NCI-H446 treated with DMSO at 0.1 percent for 48 hours (cell line): ENCODE results near the gene HES1.
"Not testable (repeated sequence)": the region's sequence is repeated elsewhere in the genome, so short reads cannot be mapped to it uniquely, and the experiment has no call there.

Experiments used
- DNase-seq: peaks from one replicate; lab custom pipeline; 2025; lab: John Stamatoyannopoulos, UW

HES1 gene

GRCh38 chr3:194141415-194142155 is 5.6 kb downstream of the HES1 start:
- DNase-seq: no peak

GRCh38 chr3:194142156-194142910 is 6.4 kb downstream of the HES1 start:
- no peak for DNase-seq

- no peak for DNase-seq
These were observed 9.8 kb downstream of the HES1 start for GRCh38 chr3:194145702-194146101.

- DNase-seq: no peak
These were observed 11.7 kb downstream of the HES1 start for GRCh38 chr3:194147679-194148078.

GRCh38 chr3:194148383-194148782 is 12.4 kb downstream of the HES1 start:
- DNase-seq: no peak

GRCh38 chr3:194150252-194150934 is 14.4 kb downstream of the HES1 start:
- DNase-seq: no peak

- DNase-seq: not testable (repeated sequence)
These were observed 15.0 kb downstream of the HES1 start for GRCh38 chr3:194150935-194151302.

- DNase-seq: no peak
These were observed 18.4 kb downstream of the HES1 start for GRCh38 chr3:194154346-194154745.

- DNase-seq: no peak
These were observed 20.1 kb downstream of the HES1 start for GRCh38 chr3:194156095-194156494.

GRCh38 chr3:194158942-194159439 is 23.0 kb downstream of the HES1 start:
- DNase-seq: no peak

GRCh38 chr3:194160158-194160557 is 24.2 kb downstream of the HES1 start:
- no peak for DNase-seq

GRCh38 chr3:194161131-194162045 is 25.4 kb downstream of the HES1 start:
- DNase-seq: no peak

GRCh38 chr3:194162070-194162678 is 26.2 kb downstream of the HES1 start:
- DNase-seq: no peak

- no peak for DNase-seq
These were observed 27.1 kb downstream of the HES1 start for GRCh38 chr3:194162817-194163584.

GRCh38 chr3:194163697-194164096 is 27.7 kb downstream of the HES1 start:
- DNase-seq: no peak

- DNase-seq: no peak
These were observed 28.9 kb downstream of the HES1 start for GRCh38 chr3:194164861-194165260.

GRCh38 chr3:194165271-194166018 is 29.5 kb downstream of the HES1 start:
- DNase-seq: no peak

- DNase-seq: no peak
These were observed 30.9 kb downstream of the HES1 start for GRCh38 chr3:194166682-194167479.
